DND-41 (cell line): ENCODE measurements around the gene SIGLEC7.

Experiments used
- ATAC-seq: fragments of 200-7000 bp; cut with Tn5 transposase; 3 replicates; pipeline ENCODE4 v1.9.1; 2021; ENCODE audit warnings: low read depth; ENCODE audit not compliant: insufficient read depth
- DNase-seq: peaks from one replicate; pipeline ENCODE4 v3.0.0-alpha.2; 2020
- H2AFZ ChIP-seq: 2 replicates; pipeline ENCODE4 v1.6.0; 2012; ENCODE audit warnings: low read depth, low read length
- H3K27ac ChIP-seq: 2 replicates; pipeline ENCODE4 v1.5.1; 2012; ENCODE audit warnings: low read length, inconsistent platforms
- H3K27me3 ChIP-seq: fragments of 200-600 bp; sonication (generic); 2 replicates; pipeline ENCODE4 v1.6.0; 2012; ENCODE audit warnings: low read length, mild to moderate bottlenecking, inconsistent platforms; ENCODE audit not compliant: insufficient read depth, poor library complexity
- H3K36me3 ChIP-seq: 2 replicates; pipeline ENCODE4 v1.5.1; 2012; ENCODE audit warnings: low read length, inconsistent platforms; ENCODE audit not compliant: insufficient read depth
- H3K4me1 ChIP-seq: 2 replicates; pipeline ENCODE4 v1.5.1; 2012; ENCODE audit warnings: mild to moderate bottlenecking, low read length; ENCODE audit not compliant: insufficient read depth
- H3K4me2 ChIP-seq: 2 replicates; pipeline ENCODE4 v1.6.0; 2012; ENCODE audit warnings: mild to moderate bottlenecking, moderate library complexity, low read length, inconsistent platforms; ENCODE audit not compliant: insufficient read depth
- H3K4me3 ChIP-seq, 2 experiments: fragments of 200-600 bp in 1 of 2; shearing (Covaris generic) in 1 of 2; 2 replicates each; pipeline ENCODE4 v1.5.1; 2012 to 2016; ENCODE audit warnings: inconsistent platforms in 2 of 2, low read length in 2 of 2, mild to moderate bottlenecking in 2 of 2, low read depth in 1 of 2, moderate library complexity in 1 of 2
- H3K79me2 ChIP-seq: 2 replicates; pipeline ENCODE4 v1.6.0; 2012; ENCODE audit warnings: low read length, inconsistent platforms; ENCODE audit not compliant: insufficient read depth
- H3K9ac ChIP-seq: 2 replicates; pipeline ENCODE4 v1.6.0; 2012; ENCODE audit warnings: low read depth, mild to moderate bottlenecking, inconsistent platforms, low read length, moderate library complexity
- H3K9me3 ChIP-seq: 2 replicates; pipeline ENCODE4 v1.5.1; 2012; ENCODE audit warnings: low read length, moderate library complexity, mild to moderate bottlenecking, inconsistent platforms; ENCODE audit not compliant: insufficient read depth, severe bottlenecking
- H4K20me1 ChIP-seq: 2 replicates; pipeline ENCODE4 v1.6.0; 2012; ENCODE audit warnings: low read length; ENCODE audit not compliant: insufficient read depth
- EZH2 ChIP-seq: IDR thresholded peaks from 3 replicates; pipeline ENCODE4 v1.6.1; 2012; ENCODE audit warnings: borderline replicate concordance, low read depth, mild to moderate bottlenecking, moderate library complexity, low read length, inconsistent platforms; ENCODE audit not compliant: severe bottlenecking
- TF ChIP-seq, protein P1 (sequence below): IDR thresholded peaks from 2 replicates; pipeline ENCODE4 v1.5.1; 2012; ENCODE audit warnings: borderline replicate concordance, low read length, moderate library complexity, mild to moderate bottlenecking; ENCODE audit not compliant: poor library complexity, severe bottlenecking; ENCODE audit errors: extremely low read depth

SIGLEC7 gene

DNA sequence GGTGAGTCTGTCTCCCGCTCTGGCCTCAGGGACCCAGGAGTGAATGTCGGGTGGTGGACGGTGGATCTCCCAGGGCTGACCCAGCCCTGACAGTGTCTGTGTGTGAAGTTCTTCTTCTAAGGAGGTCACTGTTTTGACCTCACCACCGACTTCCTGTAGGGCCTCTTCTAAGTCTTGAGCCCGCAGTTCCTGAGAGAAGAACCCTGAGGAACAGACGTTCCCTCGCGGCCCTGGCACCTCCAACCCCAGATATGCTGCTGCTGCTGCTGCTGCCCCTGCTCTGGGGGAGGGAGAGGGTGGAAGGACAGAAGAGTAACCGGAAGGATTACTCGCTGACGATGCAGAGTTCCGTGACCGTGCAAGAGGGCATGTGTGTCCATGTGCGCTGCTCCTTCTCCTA, at the start of gene SIGLEC7:
SIGLEC7 (plus strand) TSS at position 183 of the 400 bp plus-strand sequence; CDS start at position 252, 69 bp downstream.
- H3K27ac ChIP-seq = no peak within 1 kb of the TSS
- no peaks in the 10 kb centered on the region for H3K36me3 ChIP-seq

DNA sequence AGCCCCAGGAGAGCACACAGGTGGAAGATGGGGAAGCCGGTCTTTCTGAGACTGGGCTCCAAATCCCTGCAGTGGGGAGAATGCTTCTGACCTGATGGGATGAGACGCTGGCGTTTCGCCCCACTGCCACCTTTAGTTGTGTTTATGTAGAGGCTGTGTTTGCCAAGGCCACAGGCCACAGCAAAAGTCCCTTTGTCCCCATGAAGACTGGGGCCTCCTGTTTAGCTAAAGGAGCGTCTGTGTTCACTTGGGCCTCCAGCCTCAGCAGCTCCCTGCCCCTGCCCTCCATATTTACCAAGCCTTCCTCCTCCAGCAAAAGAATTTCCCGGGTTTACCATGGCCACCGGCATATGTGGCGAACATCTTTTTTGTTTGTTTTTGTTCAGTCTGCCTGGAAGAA, 49.0 kb upstream of the SIGLEC7 start:
- ATAC-seq = no peak

More for the DNA sequence above, at the start of gene SIGLEC7:
- Histone ChIP-seq H4K20me1 (no peaks in the 10 kb centered on the region; the same call in 1 of the 2 replicates), H3K4me2 (no peak within 1 kb of the TSS), H3K4me3 (no peak within 1 kb of the TSS), H3K27me3 (peaks cover 8% of the 10 kb centered on the region), H3K79me2 (no peaks in the 10 kb centered on the region), H2AFZ (no peak within 1 kb of the TSS), H3K4me1 (no peaks in the 10 kb centered on the region), H3K9me3 (no peaks in the 10 kb centered on the region), H3K9ac (no peak within 1 kb of the TSS)
- ATAC-seq (no peak), DNase-seq (no peak)
- TF ChIP-seq, protein P1, sequence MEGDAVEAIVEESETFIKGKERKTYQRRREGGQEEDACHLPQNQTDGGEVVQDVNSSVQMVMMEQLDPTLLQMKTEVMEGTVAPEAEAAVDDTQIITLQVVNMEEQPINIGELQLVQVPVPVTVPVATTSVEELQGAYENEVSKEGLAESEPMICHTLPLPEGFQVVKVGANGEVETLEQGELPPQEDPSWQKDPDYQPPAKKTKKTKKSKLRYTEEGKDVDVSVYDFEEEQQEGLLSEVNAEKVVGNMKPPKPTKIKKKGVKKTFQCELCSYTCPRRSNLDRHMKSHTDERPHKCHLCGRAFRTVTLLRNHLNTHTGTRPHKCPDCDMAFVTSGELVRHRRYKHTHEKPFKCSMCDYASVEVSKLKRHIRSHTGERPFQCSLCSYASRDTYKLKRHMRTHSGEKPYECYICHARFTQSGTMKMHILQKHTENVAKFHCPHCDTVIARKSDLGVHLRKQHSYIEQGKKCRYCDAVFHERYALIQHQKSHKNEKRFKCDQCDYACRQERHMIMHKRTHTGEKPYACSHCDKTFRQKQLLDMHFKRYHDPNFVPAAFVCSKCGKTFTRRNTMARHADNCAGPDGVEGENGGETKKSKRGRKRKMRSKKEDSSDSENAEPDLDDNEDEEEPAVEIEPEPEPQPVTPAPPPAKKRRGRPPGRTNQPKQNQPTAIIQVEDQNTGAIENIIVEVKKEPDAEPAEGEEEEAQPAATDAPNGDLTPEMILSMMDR = no peak
- no peak for TF ChIP-seq EZH2

DNA sequence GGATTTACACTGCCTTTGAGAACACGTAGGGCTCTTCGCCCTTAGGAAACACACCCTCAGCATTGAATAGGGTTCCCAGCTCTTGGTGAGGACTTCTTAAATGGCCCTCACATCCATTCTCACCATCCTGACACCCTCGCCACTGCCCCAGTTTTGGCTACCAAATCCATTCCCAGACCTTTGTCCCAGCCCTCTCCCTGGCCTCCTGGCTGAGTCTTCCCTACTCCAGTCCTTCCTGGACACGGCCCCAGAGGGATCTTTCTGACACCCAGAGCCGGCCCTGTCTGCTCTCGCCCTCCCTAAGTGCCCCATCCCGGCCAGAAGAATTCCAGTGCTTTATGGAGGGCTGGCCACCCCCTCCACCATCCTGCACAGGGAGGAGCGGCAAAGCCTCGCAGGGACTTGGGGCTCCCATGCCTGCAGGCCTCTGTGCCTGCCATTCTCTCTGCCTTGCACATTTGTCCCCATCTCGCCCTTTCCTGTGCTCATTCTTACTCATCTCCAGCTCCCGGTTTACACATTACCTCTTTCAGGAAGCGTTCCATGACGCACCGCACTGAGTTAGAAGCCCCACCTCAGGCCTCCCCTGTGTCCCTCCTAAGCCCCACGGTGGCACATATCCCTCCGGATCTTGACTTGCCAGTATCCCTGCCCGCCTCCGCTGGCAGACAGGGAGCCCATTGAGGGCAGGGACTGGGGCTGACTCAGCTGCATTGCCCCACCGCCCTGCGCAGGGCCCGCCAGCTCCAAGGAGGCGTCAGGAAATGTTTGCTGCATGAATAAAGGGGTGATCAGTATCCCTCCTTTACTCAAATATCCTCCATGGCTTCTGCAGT, 48.4 kb upstream of the SIGLEC7 start:
- TF ChIP-seq, protein P1 = no peak
- TF ChIP-seq EZH2 = no peak
- H3K27me3 ChIP-seq = no peaks in the 10 kb centered on the region
- peaks cover 22% of the 10 kb centered on the region for H4K20me1 ChIP-seq
- no peak overlapping the region for H3K4me2 ChIP-seq
- no peak overlapping the region for H3K27ac ChIP-seq
- H3K9ac ChIP-seq = no peak overlapping the region
- no peak overlapping the region for H2AFZ ChIP-seq
- no peak for DNase-seq
- H3K4me1 ChIP-seq = no peaks in the 10 kb centered on the region
- H3K36me3 ChIP-seq = peaks cover 9% of the 10 kb centered on the region
- no peaks in the 10 kb centered on the region for H3K9me3 ChIP-seq
- H3K4me3 ChIP-seq = no peak overlapping the region
- no peaks in the 10 kb centered on the region for H3K79me2 ChIP-seq
- no peak for ATAC-seq

More for the DNA sequence above, 49.0 kb upstream of the SIGLEC7 start:
- Histone ChIP-seq H3K4me1 (no peaks in the 10 kb centered on the region), H4K20me1 (peaks cover 20% of the 10 kb centered on the region), H3K27me3 (no peaks in the 10 kb centered on the region), H3K4me2 (no peak overlapping the region), H3K27ac (no peak overlapping the region), H3K4me3 (no peak overlapping the region), H3K9ac (no peak overlapping the region), H3K79me2 (no peaks in the 10 kb centered on the region), H3K36me3 (peaks cover 5% of the 10 kb centered on the region), H2AFZ (no peak overlapping the region), H3K9me3 (no peaks in the 10 kb centered on the region)
- TF ChIP-seq EZH2 = no peak
- TF ChIP-seq, protein P1 = no peak
- no peak for DNase-seq
